H9 (cell line): ENCODE measurements around the gene HORMAD2. TPM values are rescaled to one million over a fixed set of nuclear protein-coding genes. Genes with fewer than 3 reads are reported as not detected.

Experiments used
- DNase-seq: peaks from one replicate; pipeline ENCODE4 v3.0.0-alpha.2; 2017
- H2AFZ ChIP-seq: one replicate; pipeline ENCODE4 v1.6.1; 2013; ENCODE audit warnings: mild to moderate bottlenecking, low read length, control low read depth, moderate library complexity
- H2AK5ac ChIP-seq: 2 replicates; pipeline ENCODE4 v1.6.1; 2013; ENCODE audit warnings: low read length, control low read depth, mixed read lengths; ENCODE audit not compliant: insufficient read length
- H2BK120ac ChIP-seq: one replicate; pipeline ENCODE4 v1.6.1; 2013; ENCODE audit warnings: low read depth, mild to moderate bottlenecking, low read length, control low read depth, inconsistent platforms; ENCODE audit not compliant: poor library complexity, severe bottlenecking
- H2BK12ac ChIP-seq: 2 replicates; pipeline ENCODE4 v1.6.1; 2013; ENCODE audit warnings: low read length, control low read depth, mixed read lengths, low read depth; ENCODE audit not compliant: insufficient read length
- H2BK15ac ChIP-seq: 2 replicates; pipeline ENCODE4 v1.6.1; 2013; ENCODE audit warnings: low read depth, low read length, control low read depth
- H2BK20ac ChIP-seq: one replicate; pipeline ENCODE4 v1.6.1; 2013; ENCODE audit warnings: low read depth, mild to moderate bottlenecking, low read length, control low read depth, inconsistent platforms; ENCODE audit not compliant: poor library complexity, severe bottlenecking
- H2BK5ac ChIP-seq: 2 replicates; pipeline ENCODE4 v1.6.1; 2013; ENCODE audit warnings: low read length, control low read depth, mixed read lengths; ENCODE audit not compliant: insufficient read length
- H3K14ac ChIP-seq: 2 replicates; pipeline ENCODE4 v1.6.1; 2013; ENCODE audit warnings: low read length, control low read depth; ENCODE audit not compliant: insufficient read depth
- H3K18ac ChIP-seq: 2 replicates; pipeline ENCODE4 v1.6.1; 2013; ENCODE audit warnings: low read depth, mild to moderate bottlenecking, mixed read lengths, low read length, control low read depth; ENCODE audit not compliant: insufficient read length
- H3K23ac ChIP-seq: 2 replicates; pipeline ENCODE4 v1.6.1; 2013; ENCODE audit warnings: low read length, control low read depth, mixed read lengths, low read depth; ENCODE audit not compliant: insufficient read length
- H3K23me2 ChIP-seq: 2 replicates; pipeline ENCODE4 v1.6.1; 2013; ENCODE audit warnings: low read depth, mild to moderate bottlenecking, mixed read lengths, low read length, control low read depth; ENCODE audit not compliant: insufficient read length, poor library complexity, severe bottlenecking
- H3K27ac ChIP-seq: 2 replicates; pipeline ENCODE4 v1.5.1; 2013; ENCODE audit warnings: low read length, control low read depth, mixed read lengths, low read depth; ENCODE audit not compliant: insufficient read length
- H3K27me3 ChIP-seq: 2 replicates; pipeline ENCODE4 v1.6.1; 2013; ENCODE audit warnings: low read length, control low read depth, inconsistent platforms; ENCODE audit not compliant: insufficient read depth
- H3K4ac ChIP-seq: 2 replicates; pipeline ENCODE4 v1.6.1; 2013; ENCODE audit warnings: low read depth, mild to moderate bottlenecking, control low read depth, inconsistent platforms, low read length, moderate library complexity
- H3K4me1 ChIP-seq: 2 replicates; pipeline ENCODE4 v1.6.1; 2013; ENCODE audit warnings: low read length, control low read depth, inconsistent platforms; ENCODE audit not compliant: insufficient read depth
- H3K4me2 ChIP-seq: 2 replicates; pipeline ENCODE4 v1.6.1; 2013; ENCODE audit warnings: low read length, control low read depth, mixed read lengths; ENCODE audit not compliant: insufficient read length, insufficient read depth
- H3K56ac ChIP-seq: 2 replicates; pipeline ENCODE4 v1.6.1; 2013; ENCODE audit warnings: low read depth, mild to moderate bottlenecking, mixed read lengths, low read length, control low read depth; ENCODE audit not compliant: insufficient read length
- H3K79me1 ChIP-seq: 2 replicates; pipeline ENCODE4 v1.6.1; 2013; ENCODE audit warnings: low read depth, mild to moderate bottlenecking, moderate library complexity, low read length, control low read depth, inconsistent platforms; ENCODE audit not compliant: insufficient read depth, poor library complexity, severe bottlenecking
- H3K79me2 ChIP-seq: 2 replicates; pipeline ENCODE4 v1.6.1; 2013; ENCODE audit warnings: low read length, control low read depth, inconsistent platforms; ENCODE audit not compliant: insufficient read depth
- H3K9ac ChIP-seq: 2 replicates; pipeline ENCODE4 v1.6.1; 2013; ENCODE audit warnings: low read length, control low read depth, mixed read lengths; ENCODE audit not compliant: insufficient read length; ENCODE audit errors: extremely low read depth
- H3K9me3 ChIP-seq: one replicate; pipeline ENCODE4 v1.6.1; 2013; ENCODE audit warnings: low read depth, low read length, inconsistent platforms; ENCODE audit not compliant: control insufficient read depth
- H3T11ph ChIP-seq: one replicate; pipeline ENCODE4 v1.6.1; 2013; ENCODE audit warnings: mild to moderate bottlenecking, low read length, control low read depth, inconsistent platforms
- H4K20me1 ChIP-seq: one replicate; pipeline ENCODE4 v1.6.1; 2013; ENCODE audit not compliant: control insufficient read depth, insufficient read length, insufficient read depth
- H4K5ac ChIP-seq: 2 replicates; pipeline ENCODE4 v1.6.1; 2013; ENCODE audit warnings: low read depth, mild to moderate bottlenecking, mixed read lengths, low read length, control low read depth; ENCODE audit not compliant: insufficient read length
- H4K8ac ChIP-seq: replicated peaks from 2 replicates; pipeline ENCODE4 v1.6.1; 2013; ENCODE audit warnings: low read length, control low read depth, mixed read lengths, low read depth; ENCODE audit not compliant: insufficient read length
- H4K91ac ChIP-seq: 2 replicates; pipeline ENCODE4 v1.6.1; 2013; ENCODE audit warnings: low read depth, mild to moderate bottlenecking, moderate library complexity, mixed read lengths, low read length, control low read depth; ENCODE audit not compliant: insufficient read length
- H3K27ac Mint-ChIP-seq, 3 experiments: 2 replicates in 2 of 3; 3 replicates in 1 of 3; pipeline ENCODE4 v1.8.0; 2020 to 2021; ENCODE audit warnings: mixed read lengths in 3 of 3, mild to moderate bottlenecking in 1 of 3, moderate library complexity in 1 of 3
- H3K27me3 Mint-ChIP-seq: 2 replicates; pipeline ENCODE4 v1.8.0; 2021; ENCODE audit warnings: low read depth, mild to moderate bottlenecking, moderate library complexity, mixed read lengths
- H3K36me3 Mint-ChIP-seq, 3 experiments: 2 replicates in 2 of 3; 3 replicates in 1 of 3; pipeline ENCODE4 v1.8.0; 2020 to 2021; ENCODE audit warnings: low read depth in 3 of 3, mixed read lengths in 3 of 3; ENCODE audit not compliant: insufficient read depth in 1 of 3
- H3K4me1 Mint-ChIP-seq, 2 experiments: 2 replicates each; pipeline ENCODE4 v1.8.0; 2020; ENCODE audit warnings: mixed read lengths in 2 of 2
- H3K4me3 Mint-ChIP-seq, 2 experiments: 2 replicates in 1 of 2; 3 replicates in 1 of 2; pipeline ENCODE4 v1.8.0; 2020 to 2021; ENCODE audit warnings: mild to moderate bottlenecking in 2 of 2, mixed read lengths in 2 of 2, moderate library complexity in 1 of 2
- H3K9me3 Mint-ChIP-seq, 2 experiments: 2 replicates in 1 of 2; 3 replicates in 1 of 2; pipeline ENCODE4 v1.8.0; 2020; ENCODE audit warnings: mild to moderate bottlenecking in 2 of 2, mixed read lengths in 2 of 2, moderate library complexity in 1 of 2
- CTCF ChIP-seq: fragments of 200-600 bp; sonication (generic); conservative IDR thresholded peaks from 3 replicates; pipeline ENCODE4 v1.8.0; 2021; ENCODE audit warnings: antibody characterized with exemption, mild to moderate bottlenecking
- WGBS: extraction: QIAGEN DNeasy Blood & Tissue Kit; methylation state at CpG from one replicate; pipeline ENCODE4 v1.1.7; 2013; ENCODE audit warnings: missing lambda C conversion rate, low lambda C conversion rate, mixed read lengths; ENCODE audit not compliant: insufficient read length; ENCODE audit errors: extremely low coverage; 5-methylcytosine and 5-hydroxymethylcytosine counted together
- total RNA-seq: library from RNA; stranded (reverse); gene quantifications from 2 replicates; pipeline ENCODE4 v1.2.1, GENCODE V29; 2021

Gene HORMAD2
- total RNA-seq, 1 experiment from 2014 or later = not detected

- H2BK15ac ChIP-seq = no peak overlapping the region
- H3K4me3 Mint-ChIP-seq = no peak overlapping the region
- no peak overlapping the region for H4K91ac ChIP-seq
- no peak overlapping the region for H2BK12ac ChIP-seq
- no peak overlapping the region for H4K5ac ChIP-seq
- peaks cover under 1% of the 10 kb centered on the region; the same call in 1 of the 2 replicates for H3K27me3 Mint-ChIP-seq
- no peaks in the 10 kb centered on the region for H3K4me1 Mint-ChIP-seq
- no peak overlapping the region for H3K9ac ChIP-seq
- no CpG with 5 or more reads among the region's 1 CpG for WGBS
- H4K20me1 ChIP-seq = no peaks in the 10 kb centered on the region
- no peak for DNase-seq
- H3K36me3 Mint-ChIP-seq = no peaks in the 10 kb centered on the region
- H2BK20ac ChIP-seq = no peak overlapping the region
- no peak overlapping the region for H3T11ph ChIP-seq
- no peak overlapping the region for H3K27ac ChIP-seq
- H3K23me2 ChIP-seq = no peaks in the 10 kb centered on the region
- no peak overlapping the region for H3K4me2 ChIP-seq
- no peak overlapping the region for H2BK5ac ChIP-seq
- no peak overlapping the region for H4K8ac ChIP-seq
- H2BK120ac ChIP-seq = no peak overlapping the region
- H3K4me1 ChIP-seq = no peaks in the 10 kb centered on the region
- H3K23ac ChIP-seq = no peak overlapping the region
- no peak overlapping the region for H3K14ac ChIP-seq
- TF ChIP-seq CTCF = no peak
- H3K56ac ChIP-seq = no peak overlapping the region
- H3K4ac ChIP-seq = no peak overlapping the region
- no peaks in the 10 kb centered on the region for H3K27me3 ChIP-seq
- peaks cover 2 to 3% of the 10 kb centered on the region in 2 experiments; a peak in 2 of 5 replicates for H3K9me3 Mint-ChIP-seq
- no peaks in the 10 kb centered on the region for H3K9me3 ChIP-seq
- no peak overlapping the region for H3K27ac Mint-ChIP-seq
- no peaks in the 10 kb centered on the region for H3K79me2 ChIP-seq
- H2AK5ac ChIP-seq = no peak overlapping the region
- H3K79me1 ChIP-seq = no peaks in the 10 kb centered on the region
- H3K18ac ChIP-seq = no peak overlapping the region
- H2AFZ ChIP-seq = no peak overlapping the region
These were observed 69.9 kb downstream of the HORMAD2 start for GRCh38 chr22:30150212-30150611.
